ENCODE measurements around the gene PLEKHO2. TPM values are rescaled to one million over a fixed set of nuclear protein-coding genes. Genes with fewer than 3 reads are reported as not detected.

Gene PLEKHO2
- total and polyA plus RNA-seq, 2 of the 13 experiments (the other 11 are each of a cell fraction or from before 2014, with no cell fraction given): 3.8 to 4.8 TPM

DNA sequence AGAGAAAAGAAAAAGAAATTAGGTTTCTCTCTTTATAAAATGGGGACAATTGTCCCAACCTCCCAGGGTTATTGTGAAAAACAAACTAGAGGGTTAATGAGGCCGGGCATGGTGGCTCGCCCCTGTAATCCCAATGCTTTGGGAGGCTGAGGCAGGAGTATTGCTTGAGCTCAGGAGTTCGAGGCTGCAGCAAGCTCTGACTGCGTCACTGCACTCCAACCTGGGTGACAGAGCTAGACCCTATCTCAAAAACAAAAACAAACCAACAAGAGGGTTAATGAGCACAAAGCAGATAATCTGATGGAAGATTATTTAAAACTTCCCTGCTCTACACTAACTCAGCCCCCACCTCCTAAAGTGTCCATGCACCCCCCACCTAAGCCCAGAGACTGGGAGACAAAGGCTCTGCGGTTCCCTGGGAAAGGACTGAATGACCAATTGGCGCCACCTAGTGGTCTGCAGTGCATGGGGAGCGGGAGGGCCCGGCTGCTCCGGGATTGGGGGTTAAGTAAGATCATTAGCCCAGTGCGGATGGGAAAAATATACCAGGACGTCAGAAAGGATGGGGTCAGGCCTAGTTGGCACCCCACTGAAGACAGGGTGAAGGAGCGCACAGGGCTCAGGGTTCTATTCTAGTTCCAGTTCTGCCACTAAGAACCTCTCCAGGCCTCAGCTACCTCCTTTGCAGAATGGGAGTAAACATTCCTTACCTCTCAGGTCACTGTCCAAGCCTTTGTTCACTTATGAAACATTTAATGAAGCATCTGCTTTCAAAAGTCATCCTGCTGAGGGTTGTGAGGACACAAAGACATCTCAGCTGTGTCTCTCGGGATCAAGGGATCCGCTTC is 31.8 kb upstream of the PLEKHO2 start (continued):
- TF ChIP-seq HDAC2 (CRISPR knock-in tag; IDR thresholded peaks at IDR 0.05) (no peak), KDM3A (CRISPR knock-in tag; IDR thresholded peaks at IDR 0.05; ENCODE audit: low read depth) (no peak), TCF12 (IDR thresholded peaks at IDR 0.05) (no peak), TCF12 (CRISPR knock-in tag; IDR thresholded peaks at IDR 0.05) (no peak), NFKB2 (CRISPR knock-in tag; IDR thresholded peaks at IDR 0.05; ENCODE audit: borderline replicate concordance) (no peak), CCDC6 (CRISPR knock-in tag; IDR thresholded peaks at IDR 0.05) (no peak), ZZZ3 (CRISPR knock-in tag; IDR thresholded peaks at IDR 0.05; ENCODE audit: borderline replicate concordance) (no peak), ZNF234 (CRISPR knock-in tag; conservative IDR thresholded peaks at IDR 0.05) (no peak), ZMYM4 (CRISPR knock-in tag; IDR thresholded peaks at IDR 0.05) (0 out of 2 replicates have a peak, but pooled peaks have one; percentile 13), KLF12 (CRISPR knock-in tag; IDR thresholded peaks at IDR 0.05; ENCODE audit: borderline replicate concordance) (no peak), MED13 (CRISPR knock-in tag; IDR thresholded peaks at IDR 0.05) (no peak), ZBTB14 (CRISPR knock-in tag; IDR thresholded peaks at IDR 0.05) (no peak), PATZ1 (CRISPR knock-in tag; IDR thresholded peaks at IDR 0.05) (peak; percentile 66), ZBTB26 (CRISPR knock-in tag; IDR thresholded peaks at IDR 0.05; ENCODE audit: borderline replicate concordance) (no peak), NR2F6 (IDR thresholded peaks at IDR 0.05) (no peak), NR2F6 (CRISPR knock-in tag; IDR thresholded peaks at IDR 0.05) (0 out of 2 replicates have a peak, but pooled peaks have one; percentile 16), ZNF740 (CRISPR knock-in tag; IDR thresholded peaks at IDR 0.05) (peak; percentile 91), ETV6 (CRISPR knock-in tag; conservative IDR thresholded peaks at IDR 0.05) (no peak), NCOA5 (CRISPR knock-in tag; IDR thresholded peaks at IDR 0.05) (no peak)
- TF ChIP-seq, protein P1, sequence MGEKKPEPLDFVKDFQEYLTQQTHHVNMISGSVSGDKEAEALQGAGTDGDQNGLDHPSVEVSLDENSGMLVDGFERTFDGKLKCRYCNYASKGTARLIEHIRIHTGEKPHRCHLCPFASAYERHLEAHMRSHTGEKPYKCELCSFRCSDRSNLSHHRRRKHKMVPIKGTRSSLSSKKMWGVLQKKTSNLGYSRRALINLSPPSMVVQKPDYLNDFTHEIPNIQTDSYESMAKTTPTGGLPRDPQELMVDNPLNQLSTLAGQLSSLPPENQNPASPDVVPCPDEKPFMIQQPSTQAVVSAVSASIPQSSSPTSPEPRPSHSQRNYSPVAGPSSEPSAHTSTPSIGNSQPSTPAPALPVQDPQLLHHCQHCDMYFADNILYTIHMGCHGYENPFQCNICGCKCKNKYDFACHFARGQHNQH (CRISPR knock-in tag; IDR thresholded peaks at IDR 0.05): 0 out of 2 replicates have a peak, but pooled peaks have one; percentile 28
